Endothelial cell of umbilical vein (primary cell): ENCODE data around the gene PHLDB2. TPM values are rescaled to one million over a fixed set of nuclear protein-coding genes. Genes with fewer than 3 reads are reported as not detected.

Source experiments
- BruUV-seq: library from RNA; stranded (reverse); fragments of 400-500 nt; replicated peaks from 2 replicates; lab custom pipeline; 2021; lab: Mats Ljungman, UMichigan
- CTCF ChIA-PET: fragments of 300-600, 350-600 bp; sonication (Branson Sonifier 250); formaldehyde crosslinking; loops from one replicate; lab custom pipeline; 2021; ENCODE audit warnings: antibody characterized with exemption, inconsistent platforms; lab: Charles Lee
- POLR2A ChIA-PET: fragments of 300-600, 350-600 bp; sonication (Branson Sonifier 250); formaldehyde crosslinking; loops from one replicate; lab custom pipeline; 2021; ENCODE audit warnings: antibody characterized with exemption, inconsistent platforms; lab: Charles Lee
- DNase-seq: peaks from one replicate; pipeline ENCODE4 v3.0.0-alpha.2; 2011; ENCODE audit warnings: low read depth, low spot score
- FAIRE-seq: peaks from 2 replicates; lab custom pipeline; 2011; peaks lifted over from hg19 to GRCh38; lab: Jason Lieb, UNC
- H2AFZ ChIP-seq: 2 replicates; pipeline ENCODE4 v1.6.0; 2012; ENCODE audit warnings: low read depth, low read length, control low read depth, inconsistent platforms
- H3K27ac ChIP-seq: 2 replicates; pipeline ENCODE4 v1.5.1; 2011; ENCODE audit warnings: low read depth, mild to moderate bottlenecking, control low read depth, low read length, moderate library complexity; ENCODE audit not compliant: insufficient read depth
- H3K27me3 ChIP-seq, 2 experiments: 2 replicates each; pipeline versions ENCODE4 v1.6.0 to v1.6.1; 2011; ENCODE audit warnings: low read length in 2 of 2, mixed read lengths in 1 of 2; ENCODE audit not compliant: control insufficient read depth in 2 of 2, insufficient read depth in 2 of 2
- H3K36me3 ChIP-seq, 2 experiments: 2 replicates in 1 of 2; 3 replicates in 1 of 2; pipeline ENCODE4 v1.5.1; 2011; ENCODE audit warnings: low read length in 2 of 2, mild to moderate bottlenecking in 1 of 2, moderate library complexity in 1 of 2; ENCODE audit not compliant: control insufficient read depth in 2 of 2, insufficient read depth in 2 of 2; ENCODE audit errors: extremely low read depth in 1 of 2
- H3K4me1 ChIP-seq: 3 replicates; pipeline ENCODE4 v1.5.1; 2011; ENCODE audit warnings: mild to moderate bottlenecking, low read length; ENCODE audit not compliant: control insufficient read depth, insufficient read depth; ENCODE audit errors: extremely low read depth
- H3K4me2 ChIP-seq: 2 replicates; pipeline ENCODE4 v1.6.1; 2011; ENCODE audit warnings: low read length, control low read depth, mixed read lengths; ENCODE audit not compliant: insufficient read depth
- H3K4me3 ChIP-seq, 3 experiments: fragments of 200-600 bp in 1 of 3; sonication (generic), shearing (Covaris generic) in 1 of 3; replicated peaks in 1 of 3; 2 replicates each; pipeline ENCODE4 v1.5.1; 2011 to 2016; ENCODE audit warnings: control low read depth in 3 of 3, low read length in 3 of 3, mild to moderate bottlenecking in 2 of 3, inconsistent platforms in 1 of 3, low read depth in 1 of 3, moderate library complexity in 1 of 3; ENCODE audit not compliant: insufficient read depth in 1 of 3
- H3K79me2 ChIP-seq: 2 replicates; pipeline ENCODE4 v1.6.0; 2012; ENCODE audit warnings: low read length, inconsistent platforms; ENCODE audit not compliant: control insufficient read depth, insufficient read depth
- H3K9ac ChIP-seq: replicated peaks from 2 replicates; pipeline ENCODE3; 2011; ENCODE audit warnings: low read length, control low read depth; ENCODE audit not compliant: insufficient read depth; ENCODE audit errors: extremely low read depth
- H3K9me1 ChIP-seq: replicated peaks from 3 replicates; pipeline ENCODE4 v1.6.0; 2011; ENCODE audit warnings: mild to moderate bottlenecking, low read length; ENCODE audit not compliant: control insufficient read depth, insufficient read depth; ENCODE audit errors: extremely low read depth
- H3K9me3 ChIP-seq: replicated peaks from 2 replicates; pipeline ENCODE4 v1.5.1; 2012; ENCODE audit warnings: low read length, inconsistent platforms; ENCODE audit not compliant: control insufficient read depth, insufficient read depth
- H4K20me1 ChIP-seq: replicated peaks from 2 replicates; pipeline ENCODE3; 2011; ENCODE audit warnings: mild to moderate bottlenecking, low read length; ENCODE audit not compliant: control insufficient read depth, insufficient read depth; ENCODE audit errors: extremely low read depth
- EZH2 ChIP-seq: IDR thresholded peaks from 2 replicates; pipeline ENCODE4 v1.6.1; 2012; ENCODE audit warnings: borderline replicate concordance, low read depth, mild to moderate bottlenecking, moderate library complexity, low read length, inconsistent platforms; ENCODE audit not compliant: severe bottlenecking
- FOS ChIP-seq: IDR thresholded peaks from 2 replicates; pipeline ENCODE4 v1.6.1; 2011; ENCODE audit warnings: mild to moderate bottlenecking, low read length, moderate library complexity, borderline replicate concordance; ENCODE audit not compliant: insufficient read depth
- GATA2 ChIP-seq: IDR thresholded peaks from 2 replicates; pipeline ENCODE4 v1.7.0; 2011; ENCODE audit warnings: low read depth, mild to moderate bottlenecking, moderate library complexity, mixed read lengths, low read length; ENCODE audit not compliant: insufficient read length, insufficient read depth
- JUN ChIP-seq: IDR thresholded peaks from 2 replicates; pipeline ENCODE4 v1.6.1; 2011; ENCODE audit warnings: borderline replicate concordance, low read depth; ENCODE audit not compliant: insufficient read length, insufficient read depth
- MYC ChIP-seq: IDR thresholded peaks from one replicate; pipeline ENCODE4 v1.6.1; 2011; ENCODE audit warnings: mild to moderate bottlenecking, low read depth, low read length
- POLR2A ChIP-seq: IDR thresholded peaks from 2 replicates; pipeline ENCODE4 v1.6.1; 2012; ENCODE audit warnings: low read depth, mild to moderate bottlenecking, control low read depth, low read length
- POLR2AphosphoS5 ChIP-seq: IDR thresholded peaks from 2 replicates; pipeline ENCODE4 v1.6.1; 2012; ENCODE audit warnings: low read depth, mild to moderate bottlenecking, control low read depth, low read length, moderate library complexity; ENCODE audit not compliant: insufficient read depth
- dilution Hi-C: fragments of 300-500 bp; cut with MboI; formaldehyde crosslinking; loops from one replicate; pipeline ENCODE4 v1.15.0; 2019; ENCODE audit warnings: low sequenced_read_pairs; ENCODE audit not compliant: extremely low pct_ligation_motif_present
- intact Hi-C: fragments of 100-400 bp; cut with micrococcal nuclease; formaldehyde crosslinking; loops from one replicate; pipeline ENCODE4 v1.10.0; 2022
- polyA plus RNA-seq, 4 experiments: library from polyadenylated mRNA; depleted of rRNA in 3 of 4; stranded (reverse) in 3 of 4; unstranded in 1 of 4; fragments of >200 nt; gene quantifications; 2 replicates each; pipeline versions ENCODE4 v1.2.1 to v1.2.3, GENCODE V29; 2011 to 2012; ENCODE audit warnings: missing spikeins in 1 of 4
- total RNA-seq: library from RNA; stranded (reverse); gene quantifications from 2 replicates; pipeline ENCODE4 v1.2.3, GENCODE V29; 2021
- TF ChIP-seq, protein P1 (sequence below), 2 donors: IDR thresholded peaks; 1 replicate in 1 of 2; 2 replicates in 1 of 2; pipeline ENCODE4 v1.5.1; 2011; ENCODE audit warnings: low read length in 2 of 2, mild to moderate bottlenecking in 2 of 2, moderate library complexity in 2 of 2, control low read depth in 1 of 2, inconsistent platforms in 1 of 2, low read depth in 1 of 2; ENCODE audit not compliant: insufficient read depth in 1 of 2; ENCODE audit errors: extremely low read depth in 1 of 2
- TF ChIP-seq, protein P2 (sequence below): IDR thresholded peaks from 2 replicates; pipeline ENCODE4 v1.6.1; 2011; ENCODE audit not compliant: insufficient read depth, insufficient read length

PHLDB2 gene
- total and polyA plus RNA-seq, 2 donors (not counting 3 experiments of a cell fraction or from before 2014, with no cell fraction given) = 22.4 to 104 TPM

DNA sequence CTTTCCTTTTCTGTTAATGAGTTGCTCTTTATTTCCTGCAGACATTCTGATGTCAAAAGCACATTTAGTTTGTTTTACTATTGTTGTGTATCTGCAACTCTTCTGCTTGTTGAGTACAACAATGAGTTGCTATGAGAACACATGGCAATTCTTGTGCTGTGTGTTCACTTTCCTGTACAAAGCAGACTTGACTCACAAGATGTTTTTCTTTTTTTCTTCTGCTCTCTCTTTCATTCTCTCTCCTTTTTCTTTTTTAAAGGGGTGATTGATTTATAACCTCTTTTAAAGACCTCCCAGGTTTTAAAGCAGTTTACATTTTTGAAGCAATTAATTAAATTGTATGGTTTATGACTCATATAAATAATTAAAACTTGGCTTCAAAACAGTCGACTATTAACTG lies 88.2 kb downstream of the PHLDB2 start:
- Histone ChIP-seq H3K79me2 (no peaks in the 10 kb centered on the region), H3K27ac (peak overlapping the region; percentile 79), H4K20me1 (no peaks in the 10 kb centered on the region), H2AFZ (no peak overlapping the region), H3K9me3 (no peaks in the 10 kb centered on the region), H3K9me1 (no peaks in the 10 kb centered on the region), H3K4me2 (peak overlapping the region; percentile 38), H3K36me3 (peaks cover 3 to 6% of the 10 kb centered on the region in 2 experiments), H3K27me3 (no peaks in the 10 kb centered on the region), H3K4me1 (peaks cover 24% of the 10 kb centered on the region), H3K4me3 (no peak overlapping the region), H3K9ac (peak overlapping the region; percentile 68)
- ChIA-PET CTCF (interaction anchor here (0.6 to 1.3 kb wide), 4 partner anchors 15 to 230 kb away, joined by 3 to 7 read pairs (median 3); no protein-coding TSS in a partner anchor), POLR2A (no interaction called here)
- DNase-seq = peak; percentile 89
- intact Hi-C loops = loop anchor here (1.0 kb wide), 4 partner anchors 10 to 30 kb away; no protein-coding TSS in a partner anchor
- no peak for FAIRE-seq
- dilution Hi-C loops = no loop called here
- TF ChIP-seq MYC (no peak), POLR2A (no peak), JUN (peak; percentile 78), GATA2 (no peak), EZH2 (no peak), FOS (no peak)
- no TSS peak for BruUV-seq

DNA sequence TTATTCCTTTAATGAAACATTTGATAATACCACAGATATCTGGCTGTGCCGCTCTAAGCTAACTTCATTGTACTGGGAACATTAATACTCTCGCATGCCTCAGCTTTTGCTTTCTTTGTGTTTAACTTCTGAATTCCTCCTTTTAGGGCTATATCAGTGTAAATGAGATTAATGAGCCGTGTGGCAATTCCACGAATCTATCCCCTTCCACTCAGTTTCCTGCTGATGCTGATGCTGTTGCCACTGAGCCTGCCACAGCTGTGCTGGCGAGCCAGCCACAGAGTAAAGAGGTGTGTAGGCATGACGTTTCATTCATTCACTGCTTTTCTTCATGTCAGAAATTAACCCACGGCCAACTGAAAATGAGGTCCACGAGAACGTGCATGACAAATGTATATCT lies 89.7 kb downstream of the PHLDB2 start:
- no peak overlapping the region for H3K9ac ChIP-seq
- no TSS peak for BruUV-seq
- POLR2A ChIA-PET = no interaction called here
- H4K20me1 ChIP-seq = no peaks in the 10 kb centered on the region
- H3K4me1 ChIP-seq = peaks cover 14% of the 10 kb centered on the region
- no peak overlapping the region for H2AFZ ChIP-seq
- H3K36me3 ChIP-seq = peaks cover 10 to 14% of the 10 kb centered on the region in 2 experiments
- dilution Hi-C loops (no loop called here), intact Hi-C loops (no loop called here)
- DNase-seq (no peak), FAIRE-seq (no peak)
- no peak overlapping the region for H3K4me2 ChIP-seq
- no peak overlapping the region for H3K27ac ChIP-seq
- CTCF ChIA-PET = interaction anchor here (1.1 kb wide), 1 partner anchor 54 kb away, joined by 3 read pairs; no protein-coding TSS in a partner anchor
- H3K9me3 ChIP-seq = no peaks in the 10 kb centered on the region
- no peaks in the 10 kb centered on the region for H3K27me3 ChIP-seq
- no peak overlapping the region for H3K4me3 ChIP-seq
- H3K79me2 ChIP-seq = no peaks in the 10 kb centered on the region
- TF ChIP-seq MYC (no peak), POLR2A (no peak), GATA2 (no peak), POLR2AphosphoS5 (no peak), JUN (no peak), EZH2 (no peak), FOS (no peak)
- TF ChIP-seq, protein P1, sequence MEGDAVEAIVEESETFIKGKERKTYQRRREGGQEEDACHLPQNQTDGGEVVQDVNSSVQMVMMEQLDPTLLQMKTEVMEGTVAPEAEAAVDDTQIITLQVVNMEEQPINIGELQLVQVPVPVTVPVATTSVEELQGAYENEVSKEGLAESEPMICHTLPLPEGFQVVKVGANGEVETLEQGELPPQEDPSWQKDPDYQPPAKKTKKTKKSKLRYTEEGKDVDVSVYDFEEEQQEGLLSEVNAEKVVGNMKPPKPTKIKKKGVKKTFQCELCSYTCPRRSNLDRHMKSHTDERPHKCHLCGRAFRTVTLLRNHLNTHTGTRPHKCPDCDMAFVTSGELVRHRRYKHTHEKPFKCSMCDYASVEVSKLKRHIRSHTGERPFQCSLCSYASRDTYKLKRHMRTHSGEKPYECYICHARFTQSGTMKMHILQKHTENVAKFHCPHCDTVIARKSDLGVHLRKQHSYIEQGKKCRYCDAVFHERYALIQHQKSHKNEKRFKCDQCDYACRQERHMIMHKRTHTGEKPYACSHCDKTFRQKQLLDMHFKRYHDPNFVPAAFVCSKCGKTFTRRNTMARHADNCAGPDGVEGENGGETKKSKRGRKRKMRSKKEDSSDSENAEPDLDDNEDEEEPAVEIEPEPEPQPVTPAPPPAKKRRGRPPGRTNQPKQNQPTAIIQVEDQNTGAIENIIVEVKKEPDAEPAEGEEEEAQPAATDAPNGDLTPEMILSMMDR (IDR thresholded peaks at IDR 0.05; ENCODE audit: extremely low read depth in 1 of 2, insufficient read depth in 1 of 2, low read depth in 1 of 2, low read length in 2 of 2) = no peak
- TF ChIP-seq, protein P2, sequence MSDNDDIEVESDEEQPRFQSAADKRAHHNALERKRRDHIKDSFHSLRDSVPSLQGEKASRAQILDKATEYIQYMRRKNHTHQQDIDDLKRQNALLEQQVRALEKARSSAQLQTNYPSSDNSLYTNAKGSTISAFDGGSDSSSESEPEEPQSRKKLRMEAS = no peak
- no peaks in the 10 kb centered on the region for H3K9me1 ChIP-seq
